Loucy (cell line): ENCODE data around the gene MUC12.

ENCODE experiments used
- H2AFZ ChIP-seq: fragments of 200-600 bp; sonication (generic); 2 replicates; pipeline ENCODE4 v1.6.0; 2016; ENCODE audit warnings: antibody characterized with exemption, mild to moderate bottlenecking, low read length, moderate library complexity
- H3F3A ChIP-seq: fragments of 200-600 bp; 2 replicates; pipeline ENCODE4 v1.6.0; 2016; ENCODE audit warnings: antibody characterized with exemption, low read depth, mild to moderate bottlenecking
- H3K27me3 ChIP-seq: fragments of 200-600 bp; sonication (generic); 2 replicates; pipeline ENCODE4 v1.6.1; 2014; ENCODE audit warnings: low read length, mild to moderate bottlenecking; ENCODE audit not compliant: insufficient read depth, poor library complexity, severe bottlenecking
- H3K36me3 ChIP-seq: fragments of 200-600 bp; sonication (generic); 2 replicates; pipeline ENCODE4 v1.6.1; 2016; ENCODE audit warnings: low read length; ENCODE audit not compliant: insufficient read depth
- H3K4me1 ChIP-seq: fragments of 200-600 bp; sonication (generic); 2 replicates; pipeline ENCODE4 v1.5.1; 2014; ENCODE audit warnings: low read length, mild to moderate bottlenecking; ENCODE audit not compliant: insufficient read depth, poor library complexity, severe bottlenecking
- H3K4me2 ChIP-seq: fragments of 200-600 bp; sonication (generic); 2 replicates; pipeline ENCODE4 v1.6.0; 2014; ENCODE audit warnings: antibody characterized with exemption, low read length, low read depth, mild to moderate bottlenecking; ENCODE audit not compliant: poor library complexity, severe bottlenecking
- H3K4me3 ChIP-seq: fragments of 200-600 bp; sonication (generic); 2 replicates; pipeline ENCODE4 v1.5.1; 2014; ENCODE audit warnings: low read length, mild to moderate bottlenecking, mixed read lengths; ENCODE audit not compliant: poor library complexity, severe bottlenecking
- H3K79me2 ChIP-seq: fragments of 200-600 bp; sonication (generic); 2 replicates; pipeline ENCODE4 v1.6.1; 2014; ENCODE audit warnings: low read length; ENCODE audit not compliant: insufficient read depth
- H3K9ac ChIP-seq: fragments of 200-600 bp; sonication (generic); 2 replicates; pipeline ENCODE4 v1.6.0; 2014; ENCODE audit warnings: mild to moderate bottlenecking, low read depth, low read length, moderate library complexity; ENCODE audit not compliant: poor library complexity, severe bottlenecking
- H3K9me2 ChIP-seq: fragments of 200-600 bp; sonication (generic); replicated peaks from 2 replicates; pipeline ENCODE4 v1.6.1; 2016; ENCODE audit warnings: low read depth, low read length, mixed read lengths
- H3K9me3 ChIP-seq: fragments of 200-600 bp; sonication (generic); 2 replicates; pipeline ENCODE4 v1.6.1; 2014; ENCODE audit warnings: mild to moderate bottlenecking, antibody characterized with exemption, low read length, low read depth; ENCODE audit not compliant: insufficient read depth
- H4K20me1 ChIP-seq: fragments of 200-600 bp; sonication (generic); 2 replicates; pipeline ENCODE4 v1.6.0; 2014; ENCODE audit warnings: antibody characterized with exemption, low read length, mild to moderate bottlenecking; ENCODE audit not compliant: insufficient read depth, poor library complexity, severe bottlenecking
- EZH2phosphoT487 ChIP-seq: fragments of 200-600 bp; IDR thresholded peaks from 2 replicates; pipeline ENCODE4 v1.6.1; 2018; ENCODE audit warnings: antibody characterized with exemption, mild to moderate bottlenecking, moderate library complexity, borderline replicate concordance
- TF ChIP-seq, protein P1 (sequence below): fragments of 200-600 bp; sonication (generic); conservative IDR thresholded peaks from 2 replicates; pipeline ENCODE4 v1.5.1; 2014; ENCODE audit warnings: mild to moderate bottlenecking, antibody characterized with exemption, low read length

The MUC12 gene

DNA sequence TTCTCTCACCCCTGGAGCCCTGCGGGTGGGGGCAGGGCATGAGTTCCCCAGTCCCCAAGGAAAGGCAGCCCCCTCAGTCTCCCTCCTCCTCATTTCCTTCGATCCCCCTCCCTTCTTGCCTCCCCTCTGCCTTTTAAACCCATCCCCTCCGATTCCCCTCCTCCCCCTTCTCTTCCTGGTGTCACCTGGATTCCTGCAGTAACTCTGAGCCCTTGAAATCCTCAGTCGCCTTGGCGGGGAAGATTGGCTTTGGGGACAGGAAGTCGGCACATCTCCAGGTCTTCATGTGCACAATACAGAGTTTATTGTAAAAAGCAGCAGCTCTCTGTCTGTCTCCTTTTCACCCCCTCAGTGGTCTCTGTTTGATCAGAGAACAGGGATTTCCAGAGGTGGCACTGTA lies 1.3 kb upstream of the MUC12 start:
- Histone ChIP-seq H2AFZ (no peak overlapping the region), H3K36me3 (no peaks in the 10 kb centered on the region), H3K4me1 (peaks cover 4% of the 10 kb centered on the region), H3K79me2 (no peaks in the 10 kb centered on the region), H3K4me2 (no peak overlapping the region), H3K27me3 (no peaks in the 10 kb centered on the region), H3K9ac (no peak overlapping the region), H4K20me1 (no peaks in the 10 kb centered on the region), H3K9me3 (no peaks in the 10 kb centered on the region), H3F3A (no peaks in the 10 kb centered on the region), H3K9me2 (no peaks in the 10 kb centered on the region), H3K4me3 (no peak overlapping the region)
- TF ChIP-seq, protein P1, sequence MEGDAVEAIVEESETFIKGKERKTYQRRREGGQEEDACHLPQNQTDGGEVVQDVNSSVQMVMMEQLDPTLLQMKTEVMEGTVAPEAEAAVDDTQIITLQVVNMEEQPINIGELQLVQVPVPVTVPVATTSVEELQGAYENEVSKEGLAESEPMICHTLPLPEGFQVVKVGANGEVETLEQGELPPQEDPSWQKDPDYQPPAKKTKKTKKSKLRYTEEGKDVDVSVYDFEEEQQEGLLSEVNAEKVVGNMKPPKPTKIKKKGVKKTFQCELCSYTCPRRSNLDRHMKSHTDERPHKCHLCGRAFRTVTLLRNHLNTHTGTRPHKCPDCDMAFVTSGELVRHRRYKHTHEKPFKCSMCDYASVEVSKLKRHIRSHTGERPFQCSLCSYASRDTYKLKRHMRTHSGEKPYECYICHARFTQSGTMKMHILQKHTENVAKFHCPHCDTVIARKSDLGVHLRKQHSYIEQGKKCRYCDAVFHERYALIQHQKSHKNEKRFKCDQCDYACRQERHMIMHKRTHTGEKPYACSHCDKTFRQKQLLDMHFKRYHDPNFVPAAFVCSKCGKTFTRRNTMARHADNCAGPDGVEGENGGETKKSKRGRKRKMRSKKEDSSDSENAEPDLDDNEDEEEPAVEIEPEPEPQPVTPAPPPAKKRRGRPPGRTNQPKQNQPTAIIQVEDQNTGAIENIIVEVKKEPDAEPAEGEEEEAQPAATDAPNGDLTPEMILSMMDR = no peak
- TF ChIP-seq EZH2phosphoT487 = no peak

DNA sequence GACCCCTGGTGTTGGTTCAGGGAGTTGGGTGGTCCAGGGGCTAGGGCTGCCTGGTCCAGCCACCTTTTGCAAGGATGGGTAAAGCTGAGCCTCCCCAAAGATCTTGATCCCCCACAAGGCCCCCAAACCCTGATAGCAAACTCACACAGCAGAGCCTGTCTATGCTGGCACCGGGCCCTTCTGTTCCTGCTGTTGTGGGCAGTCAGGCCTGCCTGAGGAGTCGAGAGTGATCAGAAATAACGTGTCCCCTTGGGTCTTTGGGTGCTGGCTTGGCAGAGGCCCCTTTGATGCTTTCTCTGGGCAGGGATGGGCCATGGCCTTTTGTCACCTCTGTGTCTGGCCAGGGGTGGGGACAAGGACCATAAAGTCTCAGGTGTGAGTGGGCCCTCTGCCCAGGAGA lies 715 bp upstream of the MUC12 start:
- Histone ChIP-seq H3K4me3 (no peak overlapping the region), H2AFZ (no peak overlapping the region), H3K27me3 (no peaks in the 10 kb centered on the region), H3K9ac (no peak overlapping the region), H3K9me2 (no peaks in the 10 kb centered on the region), H3F3A (no peaks in the 10 kb centered on the region), H4K20me1 (no peaks in the 10 kb centered on the region), H3K4me2 (no peak overlapping the region), H3K9me3 (no peaks in the 10 kb centered on the region), H3K4me1 (peaks cover 4% of the 10 kb centered on the region), H3K79me2 (no peaks in the 10 kb centered on the region), H3K36me3 (no peaks in the 10 kb centered on the region)
- TF ChIP-seq, protein P1 = no peak
- TF ChIP-seq EZH2phosphoT487 = no peak

DNA sequence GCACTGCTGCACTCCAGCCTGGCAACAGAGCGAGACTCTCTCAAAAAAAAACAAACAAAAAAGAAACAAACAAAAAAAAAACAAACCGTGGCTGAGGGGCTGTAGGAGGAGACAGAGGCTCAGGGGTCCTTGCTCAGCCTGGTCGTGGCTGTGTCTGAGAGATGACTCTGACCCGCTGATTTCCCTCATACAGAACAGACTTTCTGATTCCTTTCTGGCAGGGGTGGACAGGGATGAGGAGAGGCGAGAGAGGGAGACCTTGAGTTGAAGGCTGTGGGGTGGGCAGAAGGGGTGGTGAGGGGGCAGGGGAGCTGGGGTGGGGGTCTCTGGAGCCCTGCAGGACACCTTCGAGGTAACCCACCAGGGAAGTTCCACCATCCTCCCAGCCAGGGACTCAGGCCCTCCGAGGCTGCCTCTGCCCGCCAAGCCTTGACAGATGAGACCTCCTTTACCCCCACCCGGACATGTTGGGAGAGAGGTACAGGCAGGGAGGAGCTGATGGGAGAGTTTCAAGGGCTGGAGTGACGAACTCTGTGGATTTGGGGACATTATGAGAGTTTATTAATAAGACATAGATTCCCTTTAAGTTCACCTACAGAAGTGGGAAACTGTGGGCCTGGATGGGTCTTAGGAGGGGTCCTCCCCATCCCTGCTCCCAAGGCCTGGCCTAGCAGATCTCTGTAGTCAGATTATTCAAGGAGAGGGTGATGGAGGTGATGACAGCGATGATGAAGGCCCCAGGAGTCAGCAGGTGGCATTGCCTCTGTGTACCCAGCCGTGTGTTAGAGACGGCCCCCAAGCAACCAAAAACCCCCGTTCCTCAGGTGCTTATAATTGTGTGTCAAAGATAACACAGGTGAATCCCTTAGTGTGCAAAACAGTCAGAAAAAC lies 2.0 kb downstream of the MUC12 start:
- Histone ChIP-seq H3K27me3 (no peaks in the 10 kb centered on the region), H3K36me3 (no peaks in the 10 kb centered on the region), H2AFZ (no peak overlapping the region), H3K79me2 (no peaks in the 10 kb centered on the region), H4K20me1 (no peaks in the 10 kb centered on the region), H3K4me2 (no peak overlapping the region), H3K9me2 (no peaks in the 10 kb centered on the region), H3K4me3 (no peak overlapping the region), H3K9me3 (no peaks in the 10 kb centered on the region), H3K4me1 (peaks cover 14% of the 10 kb centered on the region), H3F3A (no peaks in the 10 kb centered on the region), H3K9ac (no peak overlapping the region)
- no peak for TF ChIP-seq EZH2phosphoT487
- TF ChIP-seq, protein P1 = no peak
